Skeletal muscle tissue (tissue), 4 donors: ENCODE data around the gene ELOVL1. TPM values are rescaled to one million over a fixed set of nuclear protein-coding genes. Genes with fewer than 3 reads are reported as not detected.

Experiments used
- H3K27ac ChIP-seq: one replicate; pipeline ENCODE4 v1.7.0; 2013; ENCODE audit warnings: mild to moderate bottlenecking, low read depth, low read length, inconsistent platforms
- H3K27me3 ChIP-seq, 3 donors: one replicate each; pipeline ENCODE4 v1.7.0; 2013; ENCODE audit warnings: low read length in 3 of 3; ENCODE audit not compliant: control insufficient read depth in 3 of 3, insufficient read depth in 3 of 3
- H3K36me3 ChIP-seq, 3 donors: one replicate each; pipeline ENCODE4 v1.7.0; 2013; ENCODE audit warnings: low read length in 3 of 3; ENCODE audit not compliant: control insufficient read depth in 3 of 3, insufficient read depth in 3 of 3
- H3K4me1 ChIP-seq, 3 donors: one replicate each; pipeline ENCODE4 v1.7.0; 2013; ENCODE audit warnings: low read length in 3 of 3, mild to moderate bottlenecking in 3 of 3; ENCODE audit not compliant: control insufficient read depth in 3 of 3, insufficient read depth in 3 of 3
- H3K4me3 ChIP-seq, 3 donors: one replicate each; pipeline ENCODE4 v1.7.0; 2013; ENCODE audit warnings: low read length in 3 of 3
- H3K9ac ChIP-seq, 3 donors: one replicate each; pipeline ENCODE4 v1.7.0; 2013; ENCODE audit warnings: low read length in 3 of 3, mild to moderate bottlenecking in 3 of 3, moderate library complexity in 2 of 3, low read depth in 1 of 3
- H3K9me3 ChIP-seq, 3 donors: one replicate each; pipeline ENCODE4 v1.7.0; 2013; ENCODE audit warnings: low read length in 3 of 3; ENCODE audit not compliant: control insufficient read depth in 3 of 3
- total RNA-seq: library from RNA; depleted of rRNA; stranded (reverse); fragments of >200 nt; gene quantifications from one replicate; pipeline ENCODE4 v1.2.3, GENCODE V29; 2014
- donor health status: Osteomylitis.

ELOVL1 gene
- total RNA-seq, 1 donor from 2014 or later, result 13.0 TPM

GRCh38 chr1:43338001-43338400 lies 29.8 kb downstream of the ELOVL1 start:
- no peaks in the 10 kb centered on the region for H3K36me3 ChIP-seq
- no peak overlapping the region for H3K4me3 ChIP-seq
- no peaks in the 10 kb centered on the region for H3K4me1 ChIP-seq
- no peak overlapping the region for H3K9ac ChIP-seq
- H3K27me3 ChIP-seq, result peaks cover 0 to 2% (median 0%) of the 10 kb centered on the region in 3 donors
- no peak overlapping the region for H3K27ac ChIP-seq
- H3K9me3 ChIP-seq, result no peaks in the 10 kb centered on the region

GRCh38 chr1:43337588-43337987 lies 30.2 kb downstream of the ELOVL1 start, which contains the start of gene MPL:
TSS of gene MPL (plus strand) at chr1:43337818. CDS start at chr1:43337849, 31 bp downstream.
- no peaks in the 10 kb centered on the region for H3K36me3 ChIP-seq
- H3K4me1 ChIP-seq, result no peaks in the 10 kb centered on the region
- H3K4me3 ChIP-seq, result no peak within 1 kb of the TSS

GRCh38 chr1:43334453-43335205 lies 33.2 kb downstream of the ELOVL1 start:
- H3K9ac ChIP-seq, result no peak overlapping the region
- no peaks in the 10 kb centered on the region for H3K36me3 ChIP-seq
- H3K27ac ChIP-seq, result no peak overlapping the region
- peaks cover 0 to 2% (median 0%) of the 10 kb centered on the region in 3 donors for H3K27me3 ChIP-seq
- H3K9me3 ChIP-seq, result no peaks in the 10 kb centered on the region
- no peak overlapping the region for H3K4me3 ChIP-seq
- peaks cover 0 to 9% (median 5%) of the 10 kb centered on the region in 3 donors for H3K4me1 ChIP-seq

More at GRCh38 chr1:43337588-43337987, 30.2 kb downstream of the ELOVL1 start, which contains the start of gene MPL:
- no peak within 1 kb of the TSS for H3K27ac ChIP-seq
- H3K27me3 ChIP-seq, result peaks cover 0 to 2% (median 0%) of the 10 kb centered on the region in 3 donors
- H3K9me3 ChIP-seq, result no peaks in the 10 kb centered on the region
- no peak within 1 kb of the TSS for H3K9ac ChIP-seq

- Histone ChIP-seq H3K27me3 (no peaks in the 10 kb centered on the region), H3K27ac (no peak overlapping the region), H3K4me1 (peaks cover 0 to 9% (median 5%) of the 10 kb centered on the region in 3 donors), H3K9ac (no peak overlapping the region), H3K9me3 (no peaks in the 10 kb centered on the region), H3K36me3 (no peaks in the 10 kb centered on the region), H3K4me3 (no peak overlapping the region)
Observed at GRCh38 chr1:43331688-43332087, 36.1 kb downstream of the ELOVL1 start.

DNA sequence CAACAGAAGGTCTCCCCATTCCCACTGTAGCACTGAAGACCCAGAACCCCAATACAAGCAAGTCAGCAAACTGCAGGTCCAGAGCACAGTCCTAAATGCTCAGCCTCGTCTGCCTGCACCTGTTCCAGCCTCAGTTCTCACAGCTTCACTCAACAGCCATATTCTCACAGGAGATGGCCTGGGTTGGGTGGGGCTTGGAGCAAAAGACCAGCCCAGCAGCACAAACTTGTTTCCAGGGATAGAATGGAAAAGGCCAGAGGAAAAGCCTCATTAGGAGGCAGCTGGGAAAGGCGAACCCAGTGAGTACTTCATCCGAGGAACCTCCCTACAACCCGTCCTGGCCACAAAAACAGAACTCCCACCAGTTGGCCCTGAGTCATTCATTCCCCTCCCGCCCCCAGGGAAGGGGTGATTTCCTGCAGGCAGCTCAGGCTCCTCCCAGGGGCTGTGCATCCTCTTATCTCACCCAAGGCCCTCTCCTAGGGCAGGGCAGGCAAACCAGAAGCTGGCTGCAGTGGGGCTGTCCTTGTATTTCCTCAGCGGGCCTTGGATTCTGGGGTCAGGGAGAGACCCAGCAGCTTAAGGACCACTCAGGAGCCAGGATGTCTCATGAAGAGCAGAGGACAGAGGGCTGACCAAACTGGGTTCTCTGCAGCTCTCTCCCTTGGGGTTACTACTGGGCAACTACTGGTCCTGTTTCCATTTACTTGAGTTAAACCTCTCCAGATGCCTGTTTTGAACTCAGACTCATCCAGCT lies 37.6 kb downstream of the ELOVL1 start:
- Histone ChIP-seq H3K27me3 (no peaks in the 10 kb centered on the region), H3K4me1 (peaks cover 0 to 9% (median 5%) of the 10 kb centered on the region in 3 donors), H3K4me3 (no peak overlapping the region), H3K9me3 (no peaks in the 10 kb centered on the region), H3K36me3 (no peaks in the 10 kb centered on the region), H3K9ac (no peak overlapping the region), H3K27ac (no peak overlapping the region)

GRCh38 chr1:43327549-43328292 lies 40.1 kb downstream of the ELOVL1 start:
- no peaks in the 10 kb centered on the region for H3K9me3 ChIP-seq
- no peak overlapping the region for H3K4me3 ChIP-seq
- H3K4me1 ChIP-seq, result peaks cover 0 to 9% (median 5%) of the 10 kb centered on the region in 3 donors
- H3K27me3 ChIP-seq, result no peaks in the 10 kb centered on the region
- peaks cover 0 to 4% (median 0%) of the 10 kb centered on the region in 3 donors for H3K36me3 ChIP-seq
- no peak overlapping the region for H3K9ac ChIP-seq
- no peak overlapping the region for H3K27ac ChIP-seq

- peaks cover 0 to 7% (median 5%) of the 10 kb centered on the region in 3 donors for H3K4me1 ChIP-seq
- H3K36me3 ChIP-seq, result peaks cover 0 to 4% (median 2%) of the 10 kb centered on the region in 3 donors
- H3K9ac ChIP-seq, result no peak overlapping the region
- H3K27me3 ChIP-seq, result no peaks in the 10 kb centered on the region
- no peak overlapping the region for H3K4me3 ChIP-seq
- H3K27ac ChIP-seq, result no peak overlapping the region
- H3K9me3 ChIP-seq, result no peaks in the 10 kb centered on the region
Observed at GRCh38 chr1:43325381-43325780, 42.4 kb downstream of the ELOVL1 start.

DNA sequence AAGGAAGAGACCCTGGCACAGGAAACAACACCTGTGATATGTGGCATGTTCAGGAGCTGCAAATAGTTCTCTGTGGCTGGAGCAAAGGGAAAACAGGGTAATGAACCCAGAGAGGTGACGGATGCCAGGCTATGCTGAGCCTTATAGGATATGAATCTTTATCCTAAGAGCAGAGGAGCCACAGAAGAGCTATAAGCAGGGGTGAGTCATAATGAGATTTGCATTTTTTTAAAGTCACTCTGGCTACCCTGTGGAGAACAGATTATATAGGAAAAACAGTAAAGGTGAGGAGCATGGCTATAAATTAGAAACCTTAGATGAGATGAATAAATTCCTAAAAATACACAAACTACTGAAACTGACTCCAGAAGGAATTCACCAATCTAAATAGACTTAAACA lies 43.0 kb downstream of the ELOVL1 start:
- H3K36me3 ChIP-seq, result peaks cover 0 to 4% (median 2%) of the 10 kb centered on the region in 3 donors
- H3K4me3 ChIP-seq, result no peak overlapping the region

GRCh38 chr1:43322506-43322905 lies 45.3 kb downstream of the ELOVL1 start:
- Histone ChIP-seq H3K27me3 (no peaks in the 10 kb centered on the region), H3K4me3 (no peak overlapping the region), H3K36me3 (peaks cover 0 to 10% (median 2%) of the 10 kb centered on the region in 3 donors), H3K4me1 (no peaks in the 10 kb centered on the region), H3K9ac (no peak overlapping the region), H3K27ac (no peak overlapping the region), H3K9me3 (no peaks in the 10 kb centered on the region)

More for the DNA sequence above, 43.0 kb downstream of the ELOVL1 start:
- Histone ChIP-seq H3K4me1 (peaks cover 0 to 2% (median 1%) of the 10 kb centered on the region in 3 donors), H3K9me3 (no peaks in the 10 kb centered on the region), H3K27me3 (no peaks in the 10 kb centered on the region), H3K9ac (no peak overlapping the region), H3K27ac (no peak overlapping the region)
